Thyroid gland (tissue), 4 donors: ENCODE results near the gene NID2. TPM values are rescaled to one million over a fixed set of nuclear protein-coding genes. Genes with fewer than 3 reads are reported as not detected.

Experiments
- DNase-seq, 2 donors: peaks; one replicate each; pipeline ENCODE4 v3.0.0-alpha.2; 2019
- H3K27ac ChIP-seq, 3 donors: fragments of 200-600 bp; sonication (generic); 1 replicate in 2 of 3; 2 replicates in 1 of 3; pipeline ENCODE4 v1.5.1; 2016 to 2019; ENCODE audit warnings: mild to moderate bottlenecking in 1 of 3, moderate library complexity in 1 of 3
- H3K27me3 ChIP-seq: fragments of 200-600 bp; sonication (generic); one replicate; pipeline ENCODE4 v1.5.1; 2019
- H3K36me3 ChIP-seq, 2 donors: fragments of 200-600 bp; sonication (generic); one replicate each; pipeline ENCODE4 v1.5.1; 2016 to 2019
- H3K4me1 ChIP-seq, 2 donors: fragments of 200-600 bp; sonication (generic); one replicate each; pipeline ENCODE4 v1.5.1; 2017 to 2019
- H3K4me3 ChIP-seq, 3 donors: fragments of 200-600 bp; sonication (generic); replicated peaks in 1 of 3; 1 replicate in 2 of 3; 2 replicates in 1 of 3; pipeline ENCODE4 v1.5.1; 2016; ENCODE audit warnings: mild to moderate bottlenecking in 1 of 3
- H3K9me3 ChIP-seq: fragments of 200-600 bp; sonication (generic); one replicate; pipeline ENCODE4 v1.5.1; 2017
- CTCF ChIP-seq, 6 experiments: fragments of 200-600 bp in 3 of 6; fragments of 450-650 bp in 3 of 6; sonication (generic) in 3 of 6; IDR thresholded peaks; one replicate each; pipeline ENCODE4 v1.5.1; 2016 to 2019; ENCODE audit warnings: antibody characterized with exemption in 6 of 6, mild to moderate bottlenecking in 2 of 6, inconsistent platforms in 1 of 6, moderate library complexity in 1 of 6
- POLR2A ChIP-seq, 2 donors: fragments of 450-650 bp; IDR thresholded peaks; one replicate each; pipeline ENCODE4 v1.6.1; 2017; ENCODE audit warnings: antibody characterized with exemption in 2 of 2, mild to moderate bottlenecking in 2 of 2, moderate library complexity in 1 of 2
- WGBS, 2 donors: methylation state at CpG; one replicate each; pipeline ENCODE4 v1.1.5; 2017; 5-methylcytosine and 5-hydroxymethylcytosine counted together
- intact Hi-C: fragments of 100-400 bp; cut with DNase I; formaldehyde crosslinking; loops from one replicate; pipeline ENCODE4 v1.15.1; 2023
- total RNA-seq, 4 donors: library from RNA; depleted of rRNA; stranded (reverse); fragments of >200 nt; gene quantifications; one replicate each; pipeline ENCODE4 v1.2.3, GENCODE V29; 2016

NID2 gene
- 100 to 1,000 TPM; 115 to 207 (median 130) TPM for total RNA-seq

- Histone ChIP-seq H3K4me3 (peak within 1 kb of the TSS; percentile 43 to 79 (median 49)), H3K27me3 (no peaks in the 10 kb centered on the region), H3K27ac (peak within 1 kb of the TSS; percentile 67 to 95 (median 87)), H3K9me3 (no peaks in the 10 kb centered on the region), H3K4me1 (peaks cover 43 to 56% of the 10 kb centered on the region in 2 donors), H3K36me3 (no peaks in the 10 kb centered on the region)
- peak; percentile 89 to 90 for DNase-seq
- TF ChIP-seq CTCF (IDR thresholded peaks at IDR 0.05) (no peak), POLR2A (IDR thresholded peaks at IDR 0.05) (peak in 1 of 2 donors; percentile 92)
- WGBS, 2 donors, result 0 to 7% methylated on average over 3 to 29 of the region's 57 CpGs
- intact Hi-C loops, result loop anchor here (10.0 kb wide), 1 partner anchor 54 kb away; no protein-coding TSS in a partner anchor
Observed at GRCh38 chr14:52068615-52069306, at the start of gene NID2. Gene NID2, minus strand, starts transcription at chr14:52069059. Its CDS starts 65 bp downstream, at chr14:52068994.

GRCh38 chr14:52117111-52117832, 48.4 kb upstream of the NID2 start:
- DNase-seq, result no peak
- Histone ChIP-seq H3K27me3 (no peaks in the 10 kb centered on the region), H3K9me3 (no peaks in the 10 kb centered on the region), H3K36me3 (no peaks in the 10 kb centered on the region), H3K4me3 (no peak overlapping the region), H3K4me1 (no peaks in the 10 kb centered on the region), H3K27ac (no peak overlapping the region)
- intact Hi-C loops, result no loop called here
- 68 to 81% methylated on average over 13 to 14 of the region's 14 CpGs for WGBS, 2 donors
- TF ChIP-seq POLR2A (IDR thresholded peaks at IDR 0.05), result no peak
- no peak for TF ChIP-seq CTCF (IDR thresholded peaks at IDR 0.05)

- Histone ChIP-seq H3K4me3 (no peak overlapping the region), H3K4me1 (peaks cover 7 to 9% of the 10 kb centered on the region in 2 donors), H3K9me3 (no peaks in the 10 kb centered on the region), H3K27ac (no peak overlapping the region), H3K36me3 (no peaks in the 10 kb centered on the region), H3K27me3 (no peaks in the 10 kb centered on the region)
- no peak for DNase-seq
- TF ChIP-seq POLR2A (IDR thresholded peaks at IDR 0.05) (no peak), CTCF (IDR thresholded peaks at IDR 0.05) (no peak)
- intact Hi-C loops, result no loop called here
Observed at GRCh38 chr14:52115286-52115685, 46.4 kb upstream of the NID2 start.

- Histone ChIP-seq H3K4me1 (peaks cover 19 to 25% of the 10 kb centered on the region in 2 donors), H3K4me3 (no peak overlapping the region), H3K27me3 (no peaks in the 10 kb centered on the region), H3K9me3 (no peaks in the 10 kb centered on the region), H3K36me3 (no peaks in the 10 kb centered on the region), H3K27ac (no peak overlapping the region)
- no peak for DNase-seq
- TF ChIP-seq POLR2A (IDR thresholded peaks at IDR 0.05) (no peak), CTCF (IDR thresholded peaks at IDR 0.05) (no peak)
- intact Hi-C loops, result loop anchor here (5.0 kb wide), 1 partner anchor 35 kb away; no protein-coding TSS in a partner anchor
Observed at GRCh38 chr14:52112336-52113018, 43.6 kb upstream of the NID2 start.
